ENCODE measurements around the gene ALK.

ALK gene

DNA sequence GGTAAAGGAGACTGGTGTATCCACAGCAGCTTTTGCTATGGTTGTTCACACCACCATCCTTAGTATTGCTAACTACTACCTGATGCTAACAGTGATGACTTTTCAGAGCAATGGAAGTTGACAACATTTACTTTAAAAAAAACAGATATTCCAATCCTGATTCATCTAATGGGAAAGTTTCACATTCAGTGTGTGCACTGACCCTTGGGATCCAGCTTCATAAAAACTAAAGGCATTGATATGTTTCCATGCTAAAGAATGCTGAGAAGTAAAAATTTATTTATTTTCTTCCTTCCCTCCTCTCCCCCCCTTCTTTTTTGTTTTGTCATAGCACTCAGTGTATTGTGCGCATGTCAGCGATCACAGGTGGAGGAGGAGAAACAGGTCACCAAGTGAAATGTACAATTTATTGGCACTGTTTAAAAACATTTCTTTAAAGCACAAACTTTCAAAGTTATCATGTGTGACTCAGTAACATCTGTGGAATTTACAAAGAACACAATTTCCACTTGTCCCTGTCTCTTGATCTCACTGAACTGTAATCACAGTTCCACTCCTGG, 229.9 kb downstream of the ALK start:
- TF ChIP-seq NFIC (IDR thresholded peaks at IDR 0.05) (no peak), TCF12 (IDR thresholded peaks at IDR 0.05; ENCODE audit: low read depth) (no peak), FOXM1 (IDR thresholded peaks at IDR 0.05; ENCODE audit: borderline replicate concordance, low read depth) (no peak), CEBPB (IDR thresholded peaks at IDR 0.05) (no peak), EP300 (IDR thresholded peaks at IDR 0.05; ENCODE audit: borderline replicate concordance) (no peak), CREB1 (IDR thresholded peaks at IDR 0.05; ENCODE audit: low read depth) (no peak), ZBTB7A (IDR thresholded peaks at IDR 0.05; ENCODE audit: low read depth) (no peak), TEAD4 (IDR thresholded peaks at IDR 0.05) (no peak), TAF1 (IDR thresholded peaks at IDR 0.05; ENCODE audit: low read depth) (no peak), EGR1 (IDR thresholded peaks at IDR 0.05) (no peak), RAD21 (IDR thresholded peaks at IDR 0.05; ENCODE audit: low read depth) (no peak), YY1 (IDR thresholded peaks at IDR 0.05; ENCODE audit: low read depth) (no peak)
- TF ChIP-seq, protein P1, sequence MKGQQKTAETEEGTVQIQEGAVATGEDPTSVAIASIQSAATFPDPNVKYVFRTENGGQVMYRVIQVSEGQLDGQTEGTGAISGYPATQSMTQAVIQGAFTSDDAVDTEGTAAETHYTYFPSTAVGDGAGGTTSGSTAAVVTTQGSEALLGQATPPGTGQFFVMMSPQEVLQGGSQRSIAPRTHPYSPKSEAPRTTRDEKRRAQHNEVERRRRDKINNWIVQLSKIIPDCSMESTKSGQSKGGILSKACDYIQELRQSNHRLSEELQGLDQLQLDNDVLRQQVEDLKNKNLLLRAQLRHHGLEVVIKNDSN (IDR thresholded peaks at IDR 0.05): no peak

DNA sequence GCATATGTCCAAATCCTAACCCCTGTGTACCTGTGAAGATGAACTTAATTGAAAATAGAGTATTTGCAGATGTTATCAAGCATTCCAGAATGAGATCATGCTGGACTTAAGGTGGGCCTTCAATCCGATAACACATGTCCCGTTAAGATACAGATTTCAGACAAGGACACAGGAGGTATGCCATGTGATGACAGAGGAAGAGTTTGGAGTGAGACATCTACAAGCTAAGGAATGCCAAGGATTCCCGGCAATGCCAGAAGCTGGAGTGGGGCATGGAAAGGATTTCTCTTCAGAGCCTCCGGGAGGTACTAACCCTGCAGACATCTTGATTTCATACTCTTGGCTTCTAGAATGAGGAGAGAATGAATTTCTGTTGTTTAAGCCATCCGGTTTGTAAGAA, 231.7 kb downstream of the ALK start:
- TF ChIP-seq, protein P1 (IDR thresholded peaks at IDR 0.05): no peak
- TF ChIP-seq CREB1 (IDR thresholded peaks at IDR 0.05; ENCODE audit: low read depth): no peak
- TF ChIP-seq YY1 (IDR thresholded peaks at IDR 0.05; ENCODE audit: low read depth): no peak
- TF ChIP-seq CEBPB (IDR thresholded peaks at IDR 0.05): no peak
- TF ChIP-seq FOXM1 (IDR thresholded peaks at IDR 0.05; ENCODE audit: borderline replicate concordance, low read depth): no peak
- no peak for TF ChIP-seq TAF1 (IDR thresholded peaks at IDR 0.05; ENCODE audit: low read depth)
- TF ChIP-seq, protein P2, sequence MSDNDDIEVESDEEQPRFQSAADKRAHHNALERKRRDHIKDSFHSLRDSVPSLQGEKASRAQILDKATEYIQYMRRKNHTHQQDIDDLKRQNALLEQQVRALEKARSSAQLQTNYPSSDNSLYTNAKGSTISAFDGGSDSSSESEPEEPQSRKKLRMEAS (IDR thresholded peaks at IDR 0.05): no peak
- no peak for TF ChIP-seq EP300 (IDR thresholded peaks at IDR 0.05; ENCODE audit: borderline replicate concordance)
- no peak for TF ChIP-seq RAD21 (IDR thresholded peaks at IDR 0.05; ENCODE audit: low read depth)
- TF ChIP-seq EGR1 (IDR thresholded peaks at IDR 0.05): no peak
- no peak for TF ChIP-seq ZBTB7A (IDR thresholded peaks at IDR 0.05; ENCODE audit: low read depth)
- TF ChIP-seq NFIC (IDR thresholded peaks at IDR 0.05): no peak
- TF ChIP-seq TEAD4 (IDR thresholded peaks at IDR 0.05): no peak

DNA sequence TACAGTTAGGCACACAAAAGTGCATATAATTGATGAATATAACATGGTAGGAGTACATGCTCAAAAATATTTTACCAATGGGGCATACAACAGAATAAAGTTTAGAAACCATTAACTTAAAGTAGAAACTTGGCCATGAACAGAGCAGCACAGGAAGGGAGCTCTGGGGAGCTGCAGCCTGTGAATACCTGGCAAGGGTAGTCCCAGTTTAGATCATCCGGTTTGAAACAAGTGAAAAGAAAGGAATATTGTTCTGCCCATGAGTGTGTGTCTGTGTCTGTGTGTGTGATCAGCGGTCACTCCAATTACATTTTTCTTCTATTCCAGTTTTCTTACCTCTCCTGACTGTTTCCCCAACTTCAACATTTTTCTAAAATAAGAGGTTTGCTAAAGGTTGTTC, 233.0 kb downstream of the ALK start:
- TF ChIP-seq CREB1 (IDR thresholded peaks at IDR 0.05; ENCODE audit: low read depth) (no peak), NFIC (IDR thresholded peaks at IDR 0.05) (no peak), RAD21 (IDR thresholded peaks at IDR 0.05; ENCODE audit: low read depth) (no peak), FOXM1 (IDR thresholded peaks at IDR 0.05; ENCODE audit: borderline replicate concordance, low read depth) (no peak), TAF1 (IDR thresholded peaks at IDR 0.05; ENCODE audit: low read depth) (no peak), YY1 (IDR thresholded peaks at IDR 0.05; ENCODE audit: low read depth) (no peak), TEAD4 (IDR thresholded peaks at IDR 0.05) (no peak), EGR1 (IDR thresholded peaks at IDR 0.05) (no peak), CEBPB (IDR thresholded peaks at IDR 0.05) (no peak), TCF12 (IDR thresholded peaks at IDR 0.05; ENCODE audit: low read depth) (no peak)

DNA sequence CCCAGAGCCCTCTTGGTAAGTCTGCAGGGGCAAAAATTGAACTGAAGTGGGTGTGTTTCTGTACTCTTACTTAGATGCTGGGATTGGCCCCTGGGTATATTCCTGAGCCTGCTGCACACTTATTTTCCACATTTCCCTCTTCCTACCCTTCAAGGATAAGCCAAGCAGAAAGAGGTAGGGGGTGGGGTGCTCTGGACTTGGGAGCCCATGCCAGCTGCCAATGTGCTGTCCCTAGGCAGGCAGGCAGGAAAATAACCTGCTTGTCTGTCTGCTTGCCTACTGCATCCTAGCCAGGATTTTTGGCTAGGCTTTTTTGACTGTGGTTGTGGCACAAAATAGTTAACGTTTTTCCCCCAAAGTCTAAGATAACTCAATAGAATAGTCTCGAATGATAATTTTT, 234.3 kb downstream of the ALK start:
- TF ChIP-seq, protein P3, sequence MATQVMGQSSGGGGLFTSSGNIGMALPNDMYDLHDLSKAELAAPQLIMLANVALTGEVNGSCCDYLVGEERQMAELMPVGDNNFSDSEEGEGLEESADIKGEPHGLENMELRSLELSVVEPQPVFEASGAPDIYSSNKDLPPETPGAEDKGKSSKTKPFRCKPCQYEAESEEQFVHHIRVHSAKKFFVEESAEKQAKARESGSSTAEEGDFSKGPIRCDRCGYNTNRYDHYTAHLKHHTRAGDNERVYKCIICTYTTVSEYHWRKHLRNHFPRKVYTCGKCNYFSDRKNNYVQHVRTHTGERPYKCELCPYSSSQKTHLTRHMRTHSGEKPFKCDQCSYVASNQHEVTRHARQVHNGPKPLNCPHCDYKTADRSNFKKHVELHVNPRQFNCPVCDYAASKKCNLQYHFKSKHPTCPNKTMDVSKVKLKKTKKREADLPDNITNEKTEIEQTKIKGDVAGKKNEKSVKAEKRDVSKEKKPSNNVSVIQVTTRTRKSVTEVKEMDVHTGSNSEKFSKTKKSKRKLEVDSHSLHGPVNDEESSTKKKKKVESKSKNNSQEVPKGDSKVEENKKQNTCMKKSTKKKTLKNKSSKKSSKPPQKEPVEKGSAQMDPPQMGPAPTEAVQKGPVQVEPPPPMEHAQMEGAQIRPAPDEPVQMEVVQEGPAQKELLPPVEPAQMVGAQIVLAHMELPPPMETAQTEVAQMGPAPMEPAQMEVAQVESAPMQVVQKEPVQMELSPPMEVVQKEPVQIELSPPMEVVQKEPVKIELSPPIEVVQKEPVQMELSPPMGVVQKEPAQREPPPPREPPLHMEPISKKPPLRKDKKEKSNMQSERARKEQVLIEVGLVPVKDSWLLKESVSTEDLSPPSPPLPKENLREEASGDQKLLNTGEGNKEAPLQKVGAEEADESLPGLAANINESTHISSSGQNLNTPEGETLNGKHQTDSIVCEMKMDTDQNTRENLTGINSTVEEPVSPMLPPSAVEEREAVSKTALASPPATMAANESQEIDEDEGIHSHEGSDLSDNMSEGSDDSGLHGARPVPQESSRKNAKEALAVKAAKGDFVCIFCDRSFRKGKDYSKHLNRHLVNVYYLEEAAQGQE (IDR thresholded peaks at IDR 0.05; ENCODE audit: low read depth): no peak
- TF ChIP-seq EGR1 (IDR thresholded peaks at IDR 0.05): no peak
- TF ChIP-seq ZBTB7A (IDR thresholded peaks at IDR 0.05; ENCODE audit: low read depth): no peak
- no peak for TF ChIP-seq FOXM1 (IDR thresholded peaks at IDR 0.05; ENCODE audit: borderline replicate concordance, low read depth)
- TF ChIP-seq TEAD4 (IDR thresholded peaks at IDR 0.05): no peak
- no peak for TF ChIP-seq TAF1 (IDR thresholded peaks at IDR 0.05; ENCODE audit: low read depth)
- TF ChIP-seq NFIC (IDR thresholded peaks at IDR 0.05): no peak
- TF ChIP-seq, protein P1 (IDR thresholded peaks at IDR 0.05): no peak
- TF ChIP-seq CREB1 (IDR thresholded peaks at IDR 0.05; ENCODE audit: low read depth): no peak
- TF ChIP-seq EP300 (IDR thresholded peaks at IDR 0.05; ENCODE audit: borderline replicate concordance): no peak
- no peak for TF ChIP-seq CEBPB (IDR thresholded peaks at IDR 0.05)
- no peak for TF ChIP-seq RAD21 (IDR thresholded peaks at IDR 0.05; ENCODE audit: low read depth)
- TF ChIP-seq YY1 (IDR thresholded peaks at IDR 0.05; ENCODE audit: low read depth): no peak
- TF ChIP-seq, protein P2 (IDR thresholded peaks at IDR 0.05): no peak
- no peak for TF ChIP-seq TCF12 (IDR thresholded peaks at IDR 0.05; ENCODE audit: low read depth)

DNA sequence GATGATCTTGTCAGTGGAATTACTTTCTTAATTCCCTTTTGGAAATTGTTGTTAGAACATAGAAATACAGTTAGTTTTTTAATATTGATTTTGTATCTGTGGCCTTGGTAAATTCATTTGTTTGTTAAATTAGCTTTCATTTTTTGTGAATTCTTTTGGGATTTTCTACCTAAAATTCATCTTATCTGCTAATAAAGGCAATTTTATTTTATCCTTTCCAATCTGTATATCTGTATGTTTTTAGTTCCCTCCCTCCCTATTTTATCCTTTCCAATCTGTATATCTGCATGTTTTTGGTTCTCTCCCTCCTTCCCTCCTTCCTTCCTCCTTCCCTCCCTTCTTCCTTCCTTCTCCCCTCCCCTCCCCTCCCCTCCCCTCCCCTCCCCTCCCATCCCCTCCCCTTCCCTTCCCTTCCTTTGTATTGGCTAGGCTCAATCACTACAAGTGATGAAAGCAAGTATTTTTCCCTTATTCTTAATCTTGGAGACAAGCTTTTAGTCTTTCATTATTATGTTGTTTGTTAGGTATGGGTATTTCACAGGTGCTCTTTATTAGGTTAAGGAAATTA, 244.4 kb downstream of the ALK start:
- TF ChIP-seq NFIC (IDR thresholded peaks at IDR 0.05): no peak
- TF ChIP-seq, protein P1 (IDR thresholded peaks at IDR 0.05): no peak
- TF ChIP-seq TAF1 (IDR thresholded peaks at IDR 0.05; ENCODE audit: low read depth): no peak
- TF ChIP-seq EP300 (IDR thresholded peaks at IDR 0.05; ENCODE audit: borderline replicate concordance): no peak
- TF ChIP-seq, protein P3 (IDR thresholded peaks at IDR 0.05; ENCODE audit: low read depth): no peak

Measured in Ishikawa (cell line).